Caco-2 (cell line): ENCODE data around the gene ELP4. TPM values are rescaled to one million over a fixed set of nuclear protein-coding genes. Genes with fewer than 3 reads are reported as not detected.
"Not testable (repeated sequence)": the region's sequence is repeated elsewhere in the genome, so short reads cannot be mapped to it uniquely, and the experiment has no call there.

ENCODE experiments used
- BruUV-seq: library from RNA; stranded (reverse); fragments of 400-500 nt; replicated peaks from 2 replicates; lab custom pipeline; 2021; lab: Mats Ljungman, UMichigan
- CTCF ChIA-PET: fragments of 300-600 bp; sonication (Branson Sonifier 250); formaldehyde crosslinking; loops from one replicate; lab custom pipeline; 2022; ENCODE audit warnings: antibody characterized with exemption; lab: Charles Lee
- POLR2A ChIA-PET: fragments of 300-600 bp; sonication (Branson Sonifier 250); formaldehyde crosslinking; loops from one replicate; lab custom pipeline; 2022; ENCODE audit warnings: antibody characterized with exemption; lab: Charles Lee
- DNase-seq, 2 experiments: peaks; one replicate each; pipeline versions ENCODE4 v3.0.0 to v3.0.0-alpha.2; 2020 to 2022
- H3K27me3 ChIP-seq: replicated peaks from 2 replicates; pipeline ENCODE4 v1.6.0; 2011; ENCODE audit warnings: low read length; ENCODE audit not compliant: control insufficient read depth, insufficient read depth
- H3K36me3 ChIP-seq: 2 replicates; pipeline ENCODE4 v1.5.1; 2011; ENCODE audit warnings: low read length; ENCODE audit not compliant: control insufficient read depth, insufficient read depth
- H3K4me1 ChIP-seq: fragments of 250-450 bp; sonication (Bioruptor Pico); 2 replicates; pipeline ENCODE4 v1.5.1; 2020; ENCODE audit warnings: mild to moderate bottlenecking
- H3K4me3 ChIP-seq: 2 replicates; pipeline ENCODE4 v1.5.1; 2011; ENCODE audit warnings: low read depth, mild to moderate bottlenecking, control low read depth, low read length
- H3K9me3 ChIP-seq: fragments of 250-450 bp; sonication (Bioruptor Pico); 2 replicates; pipeline ENCODE4 v1.5.1; 2020; ENCODE audit warnings: mild to moderate bottlenecking, moderate library complexity
- H3K27ac Mint-ChIP-seq: one replicate; pipeline ENCODE4 v1.8.0; 2022; ENCODE audit warnings: mixed read lengths; ENCODE audit not compliant: unreplicated experiment
- H3K27me3 Mint-ChIP-seq: one replicate; pipeline ENCODE4 v1.8.0; 2022; ENCODE audit warnings: mixed read lengths; ENCODE audit not compliant: insufficient read depth, unreplicated experiment
- H3K36me3 Mint-ChIP-seq: one replicate; pipeline ENCODE4 v1.8.0; 2022; ENCODE audit warnings: mild to moderate bottlenecking, mixed read lengths; ENCODE audit not compliant: insufficient read depth, unreplicated experiment
- H3K4me1 Mint-ChIP-seq: one replicate; pipeline ENCODE4 v1.8.0; 2022; ENCODE audit warnings: low read depth, mixed read lengths; ENCODE audit not compliant: unreplicated experiment
- H3K4me3 Mint-ChIP-seq: one replicate; pipeline ENCODE4 v1.8.0; 2022; ENCODE audit warnings: mild to moderate bottlenecking, moderate library complexity, mixed read lengths; ENCODE audit not compliant: unreplicated experiment
- H3K9me3 Mint-ChIP-seq: one replicate; pipeline ENCODE4 v1.8.0; 2022; ENCODE audit warnings: mixed read lengths; ENCODE audit not compliant: unreplicated experiment
- intact Hi-C: fragments of 100-400 bp; cut with micrococcal nuclease; formaldehyde crosslinking; loops from one replicate; pipeline ENCODE4 v1.10.0; 2022; ENCODE audit not compliant: unreplicated experiment
- total RNA-seq: library from RNA; stranded (reverse); gene quantifications from 2 replicates; pipeline ENCODE4 v1.2.3, GENCODE V29; 2022
- TF ChIP-seq, protein P1 (sequence below), 2 experiments: fragments of 200-600 bp in 1 of 2; IDR thresholded peaks; 1 replicate in 1 of 2; 2 replicates in 1 of 2; pipeline versions ENCODE4 v1.5.1 to v1.8.0; 2011 to 2022; ENCODE audit warnings: antibody characterized with exemption in 1 of 2, control low read depth in 1 of 2, inconsistent platforms in 1 of 2, low read depth in 1 of 2, low read length in 1 of 2, mild to moderate bottlenecking in 1 of 2, moderate library complexity in 1 of 2; ENCODE audit not compliant: insufficient read depth in 1 of 2, severe bottlenecking in 1 of 2, unreplicated experiment in 1 of 2

The ELP4 gene
- total RNA-seq, 1 experiment from 2014 or later: 18.8 TPM

GRCh38 chr11:31740131-31740530, 230.6 kb downstream of the ELP4 start:
- Mint-ChIP-seq H3K9me3 (peaks cover 14% of the 10 kb centered on the region), H3K4me1 (no peaks in the 10 kb centered on the region), H3K36me3 (no peaks in the 10 kb centered on the region), H3K27me3 (no peaks in the 10 kb centered on the region), H3K4me3 (no peak overlapping the region), H3K27ac (no peak overlapping the region)
- DNase-seq: no peak
- Histone ChIP-seq H3K27me3 (no peaks in the 10 kb centered on the region), H3K9me3 (no peaks in the 10 kb centered on the region), H3K4me1 (no peaks in the 10 kb centered on the region), H3K36me3 (no peaks in the 10 kb centered on the region), H3K4me3 (no peak overlapping the region)
- TF ChIP-seq, protein P1, sequence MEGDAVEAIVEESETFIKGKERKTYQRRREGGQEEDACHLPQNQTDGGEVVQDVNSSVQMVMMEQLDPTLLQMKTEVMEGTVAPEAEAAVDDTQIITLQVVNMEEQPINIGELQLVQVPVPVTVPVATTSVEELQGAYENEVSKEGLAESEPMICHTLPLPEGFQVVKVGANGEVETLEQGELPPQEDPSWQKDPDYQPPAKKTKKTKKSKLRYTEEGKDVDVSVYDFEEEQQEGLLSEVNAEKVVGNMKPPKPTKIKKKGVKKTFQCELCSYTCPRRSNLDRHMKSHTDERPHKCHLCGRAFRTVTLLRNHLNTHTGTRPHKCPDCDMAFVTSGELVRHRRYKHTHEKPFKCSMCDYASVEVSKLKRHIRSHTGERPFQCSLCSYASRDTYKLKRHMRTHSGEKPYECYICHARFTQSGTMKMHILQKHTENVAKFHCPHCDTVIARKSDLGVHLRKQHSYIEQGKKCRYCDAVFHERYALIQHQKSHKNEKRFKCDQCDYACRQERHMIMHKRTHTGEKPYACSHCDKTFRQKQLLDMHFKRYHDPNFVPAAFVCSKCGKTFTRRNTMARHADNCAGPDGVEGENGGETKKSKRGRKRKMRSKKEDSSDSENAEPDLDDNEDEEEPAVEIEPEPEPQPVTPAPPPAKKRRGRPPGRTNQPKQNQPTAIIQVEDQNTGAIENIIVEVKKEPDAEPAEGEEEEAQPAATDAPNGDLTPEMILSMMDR (IDR thresholded peaks at IDR 0.05; ENCODE audit: insufficient read depth in 1 of 2, low read depth in 1 of 2, low read length in 1 of 2, severe bottlenecking in 1 of 2, unreplicated experiment in 1 of 2): no peak
- intact Hi-C loops: no loop called here
- CTCF ChIA-PET: no interaction called here
- POLR2A ChIA-PET: no interaction called here
- no TSS peak for BruUV-seq

GRCh38 chr11:31740731-31741368, 231.3 kb downstream of the ELP4 start:
- H3K27ac Mint-ChIP-seq, H3K36me3 Mint-ChIP-seq, H3K27me3 ChIP-seq, H3K9me3 ChIP-seq, POLR2A ChIA-PET, H3K4me3 Mint-ChIP-seq, DNase-seq, H3K36me3 ChIP-seq, intact Hi-C loops, H3K4me3 ChIP-seq, BruUV-seq, CTCF ChIA-PET, H3K27me3 Mint-ChIP-seq, H3K4me1 ChIP-seq, H3K4me1 Mint-ChIP-seq: not testable (repeated sequence)
- H3K9me3 Mint-ChIP-seq: peaks cover 11% of the 10 kb centered on the region

- no peak for DNase-seq
- Mint-ChIP-seq H3K4me1 (no peaks in the 10 kb centered on the region), H3K27ac (no peak overlapping the region), H3K4me3 (no peak overlapping the region), H3K27me3 (no peaks in the 10 kb centered on the region), H3K36me3 (no peaks in the 10 kb centered on the region), H3K9me3 (peaks cover 11% of the 10 kb centered on the region)
- Histone ChIP-seq H3K27me3 (no peaks in the 10 kb centered on the region), H3K9me3 (no peaks in the 10 kb centered on the region), H3K4me3 (no peak overlapping the region), H3K36me3 (no peaks in the 10 kb centered on the region), H3K4me1 (no peaks in the 10 kb centered on the region)
- intact Hi-C loops: no loop called here
- POLR2A ChIA-PET: no interaction called here
- CTCF ChIA-PET: no interaction called here
- no TSS peak for BruUV-seq
- TF ChIP-seq, protein P1 (IDR thresholded peaks at IDR 0.05; ENCODE audit: insufficient read depth in 1 of 2, low read depth in 1 of 2, low read length in 1 of 2, severe bottlenecking in 1 of 2, unreplicated experiment in 1 of 2): no peak
Measured at GRCh38 chr11:31747581-31747980, 238.0 kb downstream of the ELP4 start.
